GM19468 (cell line): ENCODE measurements around the gene ETV3.
A peak's percentile ranks its signal among the peaks of the same experiment; 100 is the strongest.
"Not testable (repeated sequence)": the region's sequence is repeated elsewhere in the genome, so short reads cannot be mapped to it uniquely, and the experiment has no call there.

Source experiments
- ATAC-seq: cut with Tn5 transposase; IDR thresholded peaks from one replicate; pipeline ENCODE4 v1.9.1; 2021; ENCODE audit warnings: mild to moderate bottlenecking, moderate library complexity, moderate number of reproducible peaks; ENCODE audit not compliant: unreplicated experiment; ENCODE audit errors: extremely low read depth

Gene ETV3

DNA sequence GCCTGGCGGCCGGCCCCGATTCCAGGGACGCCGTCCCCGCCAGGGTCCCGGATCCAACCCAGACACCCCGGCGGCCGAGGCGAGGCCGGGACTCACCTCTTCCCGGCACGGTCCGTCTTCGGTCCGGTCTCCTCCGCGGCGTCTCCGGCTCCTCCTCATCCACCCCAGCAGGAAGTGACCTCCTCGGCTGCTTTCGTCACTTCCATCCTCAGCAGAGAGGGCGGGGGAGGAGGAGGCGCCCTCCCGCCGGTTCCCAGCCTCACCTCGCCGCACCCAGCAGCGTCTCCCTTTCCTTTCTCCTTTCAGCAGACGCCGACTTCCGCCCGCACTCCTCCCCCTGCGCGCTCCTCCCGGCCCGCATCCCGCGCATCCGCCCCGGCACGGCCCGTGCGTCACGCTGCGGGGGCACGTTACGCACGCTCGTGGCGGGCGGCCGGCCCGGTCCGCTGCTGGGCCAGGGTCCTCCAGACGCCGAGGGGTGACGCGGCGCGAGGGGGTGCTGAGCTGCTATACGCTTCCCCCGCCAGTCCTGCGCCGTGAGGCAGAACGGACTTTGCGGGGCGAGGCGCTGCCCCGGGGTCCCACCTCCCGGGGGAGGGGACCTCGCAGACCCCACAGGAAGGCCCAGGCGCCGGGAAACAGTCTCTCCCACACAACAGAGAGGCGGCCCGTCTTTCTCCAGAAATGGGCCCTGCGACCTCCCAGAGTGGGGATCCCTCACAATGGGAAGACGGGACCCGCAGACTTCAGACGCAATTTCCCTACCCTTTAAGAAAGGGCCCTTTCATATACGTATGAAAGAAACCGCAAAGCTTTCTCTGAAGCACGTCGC, at the start of gene ETV3:
Gene ETV3, minus strand, starts transcription at position 176 of the 832 bp plus-strand sequence. CDS start 2,043 bp downstream, outside the sequence.
- ATAC-seq: peak; percentile 70

GRCh38 chr1:157186281-157186992, 48.2 kb upstream of the ETV3 start:
- ATAC-seq: no peak

- no peak for ATAC-seq
These were observed 45.7 kb upstream of the ETV3 start for GRCh38 chr1:157183870-157184269.

- ATAC-seq: not testable (repeated sequence)
These were observed 44.2 kb upstream of the ETV3 start for GRCh38 chr1:157182371-157182770.

DNA sequence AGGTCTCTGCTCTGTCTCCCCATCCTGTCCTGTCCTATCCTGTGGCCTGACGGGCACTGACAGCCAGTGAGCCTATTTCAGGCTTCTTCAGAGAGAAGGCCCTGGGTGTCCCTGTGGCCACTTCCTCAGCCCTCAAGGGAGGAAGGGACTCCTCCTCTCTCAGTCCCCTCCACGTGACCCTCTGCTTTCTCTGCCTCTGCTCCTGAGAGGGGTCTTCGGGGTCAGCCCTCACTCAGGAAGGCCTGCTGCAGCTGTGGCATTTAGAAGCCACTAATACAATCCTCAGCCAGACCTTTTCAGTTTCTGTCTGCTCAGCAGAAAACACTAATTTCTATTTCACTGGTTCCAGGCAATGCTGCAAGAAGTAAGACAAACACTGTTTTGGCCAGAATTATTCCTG, 43.6 kb upstream of the ETV3 start:
- no peak for ATAC-seq

DNA sequence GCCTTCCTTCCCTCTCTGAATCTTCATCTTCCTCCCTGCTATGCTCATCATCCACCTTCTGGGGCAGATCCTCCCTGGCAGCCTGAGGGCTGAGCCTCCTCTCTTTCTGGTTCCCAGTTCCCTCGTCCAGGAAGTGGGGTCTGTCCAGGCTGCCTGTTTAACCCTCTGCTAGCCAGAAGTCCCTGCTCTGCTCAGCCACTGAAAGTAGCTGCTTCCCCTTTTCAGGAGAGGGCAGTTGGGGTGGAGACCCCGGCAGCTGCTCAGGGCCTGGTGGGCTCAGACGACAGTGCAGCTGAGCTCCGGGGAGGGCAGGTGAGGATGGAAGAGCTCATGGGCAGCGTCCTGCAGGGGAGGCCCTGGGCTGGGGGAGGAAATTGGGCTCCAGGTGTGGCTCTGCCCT, 43.1 kb upstream of the ETV3 start:
- ATAC-seq: no peak

DNA sequence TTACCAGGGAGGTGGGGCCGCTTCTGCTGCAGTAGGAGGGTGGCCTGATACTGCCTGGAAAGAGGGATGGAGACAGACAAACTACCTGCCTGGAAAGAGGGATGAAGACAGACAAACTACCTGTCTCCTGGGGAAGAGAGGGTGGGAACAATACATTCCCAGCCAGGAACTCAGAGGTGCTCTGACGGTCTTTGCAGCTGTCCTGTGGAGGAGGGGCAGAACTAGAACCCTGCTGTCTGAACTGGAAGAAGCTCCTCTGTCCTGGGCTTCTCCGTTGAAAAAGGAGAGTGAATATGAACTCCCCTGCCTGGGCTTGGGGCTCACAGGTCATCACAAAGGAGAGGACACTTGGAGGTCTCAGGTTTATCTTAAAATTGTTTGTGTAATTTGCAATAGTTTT, 40.3 kb upstream of the ETV3 start:
- no peak for ATAC-seq

- ATAC-seq: no peak
These were observed 39.7 kb upstream of the ETV3 start for GRCh38 chr1:157177733-157178394.

GRCh38 chr1:157176591-157177121, 38.5 kb upstream of the ETV3 start:
- no peak for ATAC-seq

DNA sequence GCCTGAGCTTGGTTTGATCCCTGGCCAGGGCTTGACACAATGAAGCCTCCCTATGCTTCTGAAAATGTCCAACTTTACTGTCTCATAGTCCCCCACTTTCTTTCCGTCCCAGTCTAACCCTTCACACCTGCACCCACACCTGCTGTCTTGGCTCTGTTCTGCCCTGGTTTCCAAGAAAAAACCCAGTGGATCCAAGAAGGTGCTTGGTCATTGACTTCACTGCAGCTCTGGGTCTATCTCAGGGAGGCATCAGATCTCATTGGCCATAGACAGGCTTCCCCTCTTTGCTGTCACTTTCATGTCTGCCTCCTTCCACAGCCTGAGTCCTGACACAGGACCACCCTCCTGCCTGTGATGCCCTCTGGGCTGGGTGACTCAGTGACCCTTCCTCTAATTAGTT, 37.8 kb upstream of the ETV3 start:
- no peak for ATAC-seq

DNA sequence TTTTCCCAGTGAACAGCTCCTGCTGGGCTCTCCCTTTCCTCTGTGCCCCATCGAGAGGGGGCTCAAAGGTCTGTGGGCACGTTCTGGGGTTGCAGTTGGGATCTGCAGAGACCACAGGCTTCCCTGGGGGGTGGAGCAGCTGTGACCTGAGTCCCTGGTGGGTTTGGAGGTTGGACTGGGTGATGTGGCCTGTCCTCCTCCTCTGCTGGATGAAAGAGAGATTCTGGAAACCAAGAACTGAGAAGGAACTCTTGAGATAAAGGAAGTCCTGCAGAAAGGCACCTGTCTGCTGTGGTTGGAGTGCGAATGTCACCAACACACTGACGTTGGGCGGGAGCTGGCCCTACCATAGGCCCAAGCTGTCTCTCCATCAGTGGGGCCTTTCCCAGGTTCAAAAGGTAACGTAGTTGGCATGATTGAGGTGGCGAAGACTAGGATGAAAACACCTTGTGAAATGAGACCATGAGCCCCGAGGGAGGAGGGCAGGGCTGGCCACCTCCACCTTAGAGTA, 35.8 kb upstream of the ETV3 start:
- no peak for ATAC-seq

DNA sequence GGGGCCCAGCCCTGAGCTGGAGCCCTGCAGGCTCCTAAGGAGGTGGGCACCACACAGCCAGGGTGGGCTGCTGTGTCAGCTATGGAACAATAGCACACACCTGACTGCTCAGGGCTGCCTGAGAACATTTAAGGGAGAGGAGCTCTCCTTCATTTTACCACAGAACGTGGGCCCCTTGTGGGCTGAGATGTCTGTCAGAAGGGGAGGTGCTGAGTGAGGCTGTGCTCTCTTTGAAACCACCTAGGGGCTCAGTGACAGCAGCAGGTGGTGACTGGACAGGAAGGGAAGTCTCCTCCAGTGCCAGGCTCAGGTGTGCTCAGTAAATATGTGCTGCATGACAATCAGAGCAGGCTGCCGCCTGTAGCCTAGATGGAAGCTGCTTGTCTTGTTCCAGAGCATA, 35.0 kb upstream of the ETV3 start:
- ATAC-seq: not testable (repeated sequence)

DNA sequence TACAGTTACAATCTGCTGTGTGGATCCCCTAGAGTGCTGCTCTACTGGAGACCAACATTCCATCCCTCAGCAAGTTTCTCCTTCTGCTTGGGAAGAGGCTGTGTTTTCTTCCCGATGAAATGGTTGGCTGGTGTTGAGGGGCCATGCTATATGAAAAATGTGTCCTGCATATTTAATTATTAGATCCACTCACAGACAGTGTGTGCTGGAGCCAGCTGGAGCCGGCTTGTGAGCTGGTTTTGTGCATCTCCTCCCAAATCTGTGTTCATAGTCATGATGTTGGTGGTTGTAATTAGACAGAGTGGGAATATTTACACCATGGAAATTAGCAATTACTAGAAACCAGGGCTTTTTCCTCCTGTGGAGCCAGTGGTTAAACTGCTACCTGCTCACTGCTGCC, 34.4 kb upstream of the ETV3 start:
- ATAC-seq: not testable (repeated sequence)

- ATAC-seq: not testable (repeated sequence)
These were observed 33.8 kb upstream of the ETV3 start for GRCh38 chr1:157171903-157172503.

DNA sequence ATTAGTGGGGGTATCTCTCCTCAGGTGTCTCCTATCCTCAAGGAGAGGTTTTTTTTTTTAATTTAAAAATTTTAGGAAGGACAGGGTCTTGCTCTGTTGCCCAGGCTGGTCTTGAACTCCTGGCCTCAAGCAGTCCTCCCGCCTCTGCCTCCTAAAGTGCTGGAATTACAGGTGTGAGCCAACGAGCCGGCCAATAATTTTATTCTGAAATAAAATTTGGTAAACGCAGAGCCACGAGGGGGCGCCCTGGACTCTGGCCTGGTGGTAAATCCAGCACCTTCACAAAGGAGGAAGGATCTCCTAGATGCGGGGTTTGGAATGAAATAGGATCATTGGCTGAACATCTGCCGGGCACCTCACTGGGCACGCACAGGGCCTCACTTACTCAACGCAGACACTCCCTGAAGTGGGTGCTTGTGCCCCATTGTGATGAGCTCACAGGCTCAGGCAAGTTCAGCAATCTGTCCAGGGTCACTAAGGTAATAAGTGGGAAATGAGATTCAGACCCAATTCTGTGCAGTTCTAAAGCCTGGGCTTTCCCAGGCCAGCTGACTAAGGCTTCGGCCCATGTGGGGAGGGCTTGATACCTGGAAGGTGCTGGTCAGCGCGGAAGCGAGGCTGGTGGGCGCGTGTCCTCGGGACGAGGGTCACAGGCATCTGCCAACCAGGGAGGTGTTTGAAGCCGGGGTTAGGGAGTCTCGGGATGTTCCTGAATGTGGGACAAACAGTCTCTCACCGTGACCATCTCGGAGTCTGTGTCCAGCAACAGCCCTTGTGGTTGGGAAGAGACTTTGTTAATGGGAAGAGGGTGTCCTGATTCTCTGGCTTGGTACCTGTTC, 32.7 kb upstream of the ETV3 start:
- no peak for ATAC-seq

- no peak for ATAC-seq
These were observed 29.8 kb upstream of the ETV3 start for GRCh38 chr1:157168015-157168414.

DNA sequence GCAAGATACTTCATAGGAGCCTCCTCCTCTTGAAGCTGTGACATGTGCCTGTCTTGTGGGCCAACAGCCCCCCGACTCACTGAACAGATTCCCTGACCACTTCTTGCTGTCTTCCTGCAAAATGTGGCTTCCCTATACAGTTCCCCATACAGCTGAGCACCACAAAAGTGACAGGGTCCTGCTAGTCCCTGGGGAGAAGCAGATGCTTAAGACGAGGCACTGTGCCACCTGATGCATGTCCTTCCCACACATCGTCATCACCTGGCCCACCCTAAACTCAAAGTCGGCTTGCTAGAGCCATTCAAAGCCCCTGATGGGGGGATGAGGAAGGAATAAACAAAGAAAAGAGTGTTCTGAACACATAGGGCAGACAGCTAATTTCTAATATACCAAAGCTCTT, 29.2 kb upstream of the ETV3 start:
- no peak for ATAC-seq

- ATAC-seq: no peak
These were observed 28.4 kb upstream of the ETV3 start for GRCh38 chr1:157166590-157166989.
